Adrenal gland (tissue), 12 donors: ENCODE results near the gene SHISAL1. TPM values are rescaled to one million over a fixed set of nuclear protein-coding genes. Genes with fewer than 3 reads are reported as not detected.
A peak's percentile ranks its signal among the peaks of the same experiment; 100 is the strongest.

Source experiments
- DNase-seq, 7 donors: peaks; one replicate each; pipeline ENCODE4 v3.0.0-alpha.2; 2019 to 2020
- H3K27ac ChIP-seq, 5 donors: fragments of 200-600 bp; sonication (generic) in 4 of 5; 1 replicate in 3 of 5; 2 replicates in 2 of 5; pipeline versions ENCODE4 v1.5.1 to v1.8.0; 2016 to 2020; ENCODE audit warnings: mild to moderate bottlenecking in 1 of 5
- H3K27me3 ChIP-seq: fragments of 200-600 bp; 2 replicates; pipeline ENCODE4 v1.8.0; 2021
- H3K36me3 ChIP-seq, 2 donors: fragments of 200-600 bp; replicated peaks in 1 of 2; 1 replicate in 1 of 2; 2 replicates in 1 of 2; pipeline versions ENCODE4 v1.5.1 to v1.8.0; 2018 to 2022
- H3K4me1 ChIP-seq, 2 donors: fragments of 200-600 bp; replicated peaks in 1 of 2; 1 replicate in 1 of 2; 2 replicates in 1 of 2; pipeline versions ENCODE4 v1.5.1 to v1.8.0; 2018 to 2021
- H3K4me3 ChIP-seq, 4 donors: fragments of 200-600 bp; sonication (generic) in 3 of 4; one replicate each; pipeline ENCODE4 v1.5.1; 2016 to 2018
- H3K9me3 ChIP-seq, 3 donors: fragments of 200-600 bp; sonication (generic) in 1 of 3; replicated peaks in 1 of 3; 1 replicate in 2 of 3; 2 replicates in 1 of 3; pipeline versions ENCODE4 v1.5.1 to v1.8.0; 2016 to 2021
- CTCF ChIP-seq, 6 experiments: fragments of 450-650 bp in 4 of 6; fragments of 200-600 bp in 2 of 6; sonication (generic) in 1 of 6; IDR thresholded peaks; 1 replicate in 5 of 6; 2 replicates in 1 of 6; pipeline versions ENCODE4 v1.5.1 to v1.8.0; 2016 to 2021; ENCODE audit warnings: antibody characterized with exemption in 6 of 6, mild to moderate bottlenecking in 2 of 6, moderate library complexity in 1 of 6
- POLR2A ChIP-seq, 2 donors: fragments of 450-650 bp; IDR thresholded peaks; one replicate each; pipeline ENCODE4 v1.6.1; 2017; ENCODE audit warnings: antibody characterized with exemption in 2 of 2, mild to moderate bottlenecking in 2 of 2, moderate library complexity in 1 of 2
- WGBS, 4 donors: extraction: QIAGEN DNeasy Blood & Tissue Kit in 2 of 4; methylation state at CpG; one replicate each; pipeline versions ENCODE4 v1.1.5 to v1.1.7; 2013 to 2017; 5-methylcytosine and 5-hydroxymethylcytosine counted together
- intact Hi-C, 2 donors: fragments of 100-400 bp; cut with DNase I; formaldehyde crosslinking; loops; one replicate each; pipeline versions ENCODE4 v1.14.1 to v1.15.0; 2022 to 2023
- polyA plus RNA-seq, 3 donors: library from polyadenylated mRNA; stranded (reverse); fragments of 200-250 nt in 2 of 3; fragments of 350-450 nt in 1 of 3; fragmentation: Illumina TruSeq in 1 of 3; extraction: RNeasy Lipid Tissue Mini Kit (QIAGEN cat#74804) in 1 of 3; gene quantifications; one replicate each; pipeline ENCODE4 v1.2.3, GENCODE V29; 2013 to 2014
- total RNA-seq, 9 donors: library from RNA; depleted of rRNA in 4 of 9; stranded (reverse); fragments of >200 nt in 4 of 9; fragments of 120-200 nt in 1 of 9; fragmentation: NEBNext Ultra II Directional in 1 of 9; extraction: Animal tissue kit (Norgen Biotek cat#: 25700) in 1 of 9; gene quantifications; one replicate each; pipeline versions ENCODE4 v1.1.0 to v1.2.4, GENCODE V29; 2013 to 2023
- donor health status: healthy with polysubstance abuse.
- donor health status: Bipolar disorder and iron deficiency.
- donor health status: DM: yes; HTN: yes; CAD: no.
- donor health status: DM: no; HTN: no; CAD: no.
- donor health status: DM: no; HTN: no; CAD: no.
- donor health status: DM: yes; HTN: yes; CAD: no.

SHISAL1 gene
- total and polyA plus RNA-seq, 12 donors = 0.33 to 2.4 (median 1.0) TPM

- H3K27me3 ChIP-seq = no peaks in the 10 kb centered on the region
- 19 to 29% (median 24%) methylated on average over 9 to 11 of the region's 11 CpGs for WGBS, 4 donors
- no peak overlapping the region for H3K4me3 ChIP-seq
- peak in 5 of 7 donors; percentile 37 to 54 (median 49) for DNase-seq
- no peak overlapping the region for H3K27ac ChIP-seq
- TF ChIP-seq CTCF (IDR thresholded peaks at IDR 0.05) (no peak), POLR2A (IDR thresholded peaks at IDR 0.05) (no peak)
- H3K36me3 ChIP-seq = no peaks in the 10 kb centered on the region
- no peaks in the 10 kb centered on the region for H3K9me3 ChIP-seq
- peaks cover 0 to 9% of the 10 kb centered on the region in 2 donors for H3K4me1 ChIP-seq
- intact Hi-C loops = no loop called here
Observed at GRCh38 chr22:44351685-44352377, 39.1 kb upstream of the SHISAL1 start.

- no peaks in the 10 kb centered on the region for H3K9me3 ChIP-seq
- no peak for DNase-seq
- peaks cover 0 to 9% of the 10 kb centered on the region in 2 donors for H3K4me1 ChIP-seq
- H3K4me3 ChIP-seq = no peak overlapping the region
- H3K27ac ChIP-seq = no peak overlapping the region
- intact Hi-C loops = no loop called here
- H3K36me3 ChIP-seq = no peaks in the 10 kb centered on the region
- 60 to 73% (median 66%) methylated on average over 2 to 6 of the region's 6 CpGs for WGBS, 4 donors
- no peaks in the 10 kb centered on the region for H3K27me3 ChIP-seq
- TF ChIP-seq CTCF (IDR thresholded peaks at IDR 0.05) (no peak), POLR2A (IDR thresholded peaks at IDR 0.05) (no peak)
Observed at GRCh38 chr22:44351037-44351436, 38.3 kb upstream of the SHISAL1 start.

GRCh38 chr22:44349594-44349993 lies 36.8 kb upstream of the SHISAL1 start:
- DNase-seq = no peak
- Histone ChIP-seq H3K36me3 (no peaks in the 10 kb centered on the region), H3K9me3 (no peaks in the 10 kb centered on the region), H3K27me3 (peaks cover 2% of the 10 kb centered on the region), H3K27ac (no peak overlapping the region), H3K4me3 (no peak overlapping the region), H3K4me1 (peaks cover 0 to 9% of the 10 kb centered on the region in 2 donors)
- intact Hi-C loops = no loop called here
- 49 to 70% (median 54%) methylated on average over 5 of the region's 5 CpGs for WGBS, 4 donors
- no peak for TF ChIP-seq POLR2A (IDR thresholded peaks at IDR 0.05)
- no peak for TF ChIP-seq CTCF (IDR thresholded peaks at IDR 0.05)

GRCh38 chr22:44348971-44349560 lies 36.3 kb upstream of the SHISAL1 start:
- peaks cover 2% of the 10 kb centered on the region for H3K27me3 ChIP-seq
- H3K27ac ChIP-seq = no peak overlapping the region
- H3K4me1 ChIP-seq = peaks cover 0 to 9% of the 10 kb centered on the region in 2 donors
- intact Hi-C loops = no loop called here
- H3K9me3 ChIP-seq = no peaks in the 10 kb centered on the region
- DNase-seq = peak in 6 of 7 donors; percentile 31 to 81 (median 52)
- no peak for TF ChIP-seq POLR2A (IDR thresholded peaks at IDR 0.05)
- no peak for TF ChIP-seq CTCF (IDR thresholded peaks at IDR 0.05)
- no peak overlapping the region for H3K4me3 ChIP-seq
- WGBS, 4 donors = 48 to 65% (median 57%) methylated on average over 5 to 19 of the region's 19 CpGs
- H3K36me3 ChIP-seq = no peaks in the 10 kb centered on the region
